ENCODE data around the gene EPS15.

DNA sequence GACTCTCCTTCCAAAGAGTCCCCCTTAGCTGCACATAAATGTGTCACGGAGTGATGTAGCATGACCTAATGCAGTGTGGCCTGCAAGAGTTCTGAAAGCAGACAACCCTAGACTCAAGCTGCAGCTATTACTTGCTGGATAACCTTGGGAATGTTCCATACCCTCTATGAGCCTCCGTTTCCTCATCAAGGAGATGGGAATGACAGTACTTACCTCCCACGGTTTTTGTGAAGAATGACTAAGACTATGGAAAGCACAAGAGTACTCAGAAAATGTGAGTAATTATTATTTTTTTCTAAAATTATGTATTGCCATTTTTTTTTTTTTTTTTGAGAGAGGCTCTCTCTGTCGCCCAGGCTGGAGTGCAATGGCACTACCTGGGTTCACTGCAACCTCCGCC, 191.7 kb downstream of the EPS15 start:
- TF ChIP-seq POLR2A (IDR thresholded peaks at IDR 0.05; ENCODE audit: low read length): no peak
- no peak for TF ChIP-seq GATA1 (IDR thresholded peaks at IDR 0.05; ENCODE audit: low read depth, low read length)
